Hematopoietic multipotent progenitor cell treated with erythropoietin and hydrocortisone succinate and interleukin-3 and kit ligand, for 8 days (in vitro differentiated cells): ENCODE data around the gene AK9.

Experiments used
- DNase-seq: peaks from one replicate; pipeline ENCODE4 v3.0.0-alpha.2; 2015

The AK9 gene

DNA sequence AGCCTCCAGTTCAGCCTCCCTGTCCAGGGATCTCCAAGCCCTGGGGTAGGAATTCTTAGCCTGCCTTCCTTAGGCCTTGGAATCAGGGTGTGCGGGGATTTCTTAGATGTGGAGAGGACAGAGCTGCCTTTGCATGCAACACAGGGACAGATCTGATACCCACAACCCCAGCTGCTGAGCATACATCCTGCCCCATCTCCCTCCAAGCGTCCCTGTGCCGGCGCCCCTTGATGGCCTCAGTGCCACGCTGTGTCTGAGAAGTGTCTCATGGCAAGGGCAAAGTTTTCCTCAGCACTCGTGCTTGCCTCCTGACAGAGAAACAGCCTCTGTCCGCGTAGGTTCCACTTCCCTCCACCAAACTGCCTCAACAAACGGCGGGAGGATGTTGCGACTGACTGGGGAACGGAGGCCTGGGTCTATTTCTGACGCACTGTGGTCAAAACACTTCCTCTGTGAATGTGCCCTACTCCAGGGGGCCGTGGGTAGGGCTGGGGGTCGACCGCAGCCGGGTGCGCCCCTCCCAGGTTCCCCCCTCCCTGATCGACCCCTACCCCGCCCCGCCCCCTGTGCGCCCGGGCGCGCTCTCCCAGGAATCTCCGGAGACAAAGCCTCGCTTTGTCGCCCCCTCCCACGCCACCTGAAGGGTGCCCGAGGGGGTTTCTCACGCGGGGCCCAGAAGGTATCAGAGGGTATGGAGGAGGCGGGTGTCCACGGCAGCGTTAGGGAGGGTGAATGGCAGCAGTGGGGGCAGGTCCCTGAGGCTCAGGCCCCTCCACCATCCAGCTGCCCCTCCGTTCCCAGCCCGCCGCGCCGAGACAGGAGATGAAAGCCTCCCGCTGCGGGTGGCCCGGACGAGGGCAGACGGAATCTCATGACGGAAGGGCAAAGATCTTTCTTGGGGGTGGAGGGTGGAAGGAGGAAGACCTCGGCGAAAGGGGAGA lies 236.2 kb downstream of the AK9 start:
- DNase-seq: no peak

- no peak for DNase-seq
Measured at GRCh38 chr6:109453594-109454495, 237.2 kb downstream of the AK9 start.

DNA sequence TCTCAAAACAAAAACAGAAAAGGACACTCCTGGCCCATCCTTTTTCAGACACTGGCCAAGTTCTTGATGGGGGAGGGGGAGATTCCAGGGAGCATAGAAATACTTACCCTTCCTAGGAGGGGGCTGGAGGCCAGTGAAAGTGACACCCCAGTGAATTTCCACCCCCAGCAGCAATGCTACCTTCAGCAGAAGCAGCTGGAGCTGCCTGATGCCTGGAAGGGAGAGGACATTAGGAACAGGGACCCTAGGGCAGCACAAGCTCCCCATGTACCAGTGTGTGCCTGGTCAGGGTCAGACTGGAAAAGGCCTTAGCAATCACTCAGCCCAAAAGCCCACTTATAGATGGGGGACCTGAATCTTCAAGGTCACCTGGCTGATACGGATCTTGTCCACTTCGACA lies 237.8 kb downstream of the AK9 start:
- DNase-seq: no peak

DNA sequence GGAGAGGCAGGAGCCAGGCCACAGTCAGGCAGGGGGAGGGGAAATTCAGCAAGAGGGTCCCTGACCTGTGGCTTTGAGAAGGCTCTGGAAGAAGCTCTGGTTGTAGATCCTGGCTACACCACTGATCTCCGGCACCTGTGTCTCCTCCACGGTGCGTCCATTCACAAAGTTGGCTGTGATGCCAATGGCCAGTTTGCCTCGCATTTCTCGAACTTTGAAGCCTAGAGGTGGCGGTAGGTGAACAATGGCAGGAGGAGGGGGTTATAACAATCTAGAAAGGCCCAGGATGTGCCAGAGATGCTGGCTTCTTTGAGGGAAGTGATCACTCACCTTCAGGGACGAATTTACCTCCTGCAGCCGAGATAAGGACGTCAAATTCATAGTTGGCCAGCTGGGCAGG lies 238.8 kb downstream of the AK9 start:
- DNase-seq: no peak

DNA sequence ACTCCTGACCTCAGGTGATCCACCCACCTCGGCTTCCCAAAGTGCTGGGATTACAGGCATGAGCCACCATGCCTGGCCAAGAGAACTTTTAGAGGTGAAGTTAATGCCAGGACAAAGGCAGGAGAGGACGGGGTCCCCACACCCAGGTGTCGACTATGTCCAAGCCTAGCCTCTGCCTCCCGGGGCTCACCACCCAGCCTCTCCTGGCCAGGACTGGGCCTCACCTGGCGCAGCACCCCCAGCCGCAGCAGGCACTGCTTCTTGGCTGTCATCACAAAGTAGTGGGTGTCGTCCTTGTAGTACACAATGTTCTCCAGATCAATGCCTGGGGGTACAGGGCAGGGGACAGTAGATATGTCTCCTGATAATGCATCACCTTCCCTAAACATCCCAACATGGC lies 239.6 kb downstream of the AK9 start:
- DNase-seq: no peak

DNA sequence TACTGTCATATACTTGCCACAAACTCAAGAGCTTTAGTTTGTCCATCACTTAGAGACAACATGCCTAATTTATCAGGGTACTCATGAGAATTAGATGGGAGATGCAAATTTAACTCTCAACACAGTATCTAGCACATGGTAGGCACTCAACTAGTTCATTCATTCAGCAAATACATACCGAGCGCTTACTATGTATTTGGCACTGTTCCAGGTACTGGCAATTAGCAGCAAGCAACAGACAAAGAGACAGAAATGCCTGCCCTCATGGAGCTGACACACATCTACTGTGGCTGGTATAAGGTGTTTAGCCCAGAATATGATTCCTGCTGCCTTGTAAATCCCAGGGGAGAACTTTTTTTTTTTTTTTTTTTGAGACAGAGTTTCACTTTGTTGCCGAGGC lies 240.2 kb downstream of the AK9 start:
- DNase-seq: no peak

- DNase-seq: no peak
Measured at GRCh38 chr6:109449795-109450673, 241.0 kb downstream of the AK9 start.

DNA sequence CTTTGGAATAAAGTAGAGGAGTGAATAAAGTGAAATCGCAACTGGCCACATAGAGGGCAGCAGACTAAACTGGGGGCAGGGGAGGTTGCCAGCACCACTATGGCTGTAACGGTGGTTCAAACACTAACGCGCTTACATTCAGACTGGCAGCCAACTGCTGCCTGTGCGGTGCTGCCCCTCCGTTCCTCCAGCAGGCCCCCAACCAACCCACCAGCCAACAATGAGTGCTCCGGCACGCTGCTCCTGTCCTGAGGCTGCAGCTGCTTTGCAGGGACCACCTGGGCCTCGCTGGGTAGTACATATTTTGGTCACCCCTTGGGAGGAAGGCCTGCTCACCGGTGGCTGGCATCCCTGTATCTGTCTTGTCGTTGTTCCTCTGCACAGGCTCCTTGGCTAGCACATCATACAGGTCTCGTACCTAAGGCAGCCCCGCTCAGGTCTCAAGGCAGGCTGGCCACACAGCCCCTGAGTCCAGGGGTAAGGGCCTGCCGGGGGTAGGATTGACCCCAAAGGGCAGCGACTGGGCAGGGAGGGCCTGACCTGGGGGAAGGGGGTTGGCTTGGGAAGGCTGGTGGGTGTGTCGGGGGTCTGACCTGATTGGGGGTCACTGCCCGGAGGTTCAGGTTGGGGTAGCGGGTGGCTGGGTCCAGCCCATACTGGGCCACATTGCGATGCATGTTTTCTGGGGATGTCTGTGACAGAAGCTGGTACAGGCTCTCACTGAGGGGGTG lies 241.8 kb downstream of the AK9 start:
- DNase-seq: no peak

GRCh38 chr6:109448615-109449014 lies 242.4 kb downstream of the AK9 start:
- DNase-seq: no peak

GRCh38 chr6:109447878-109448555 lies 243.0 kb downstream of the AK9 start:
- DNase-seq: peak; percentile 36

- no peak for DNase-seq
Measured at GRCh38 chr6:109447087-109447486, 243.9 kb downstream of the AK9 start.

DNA sequence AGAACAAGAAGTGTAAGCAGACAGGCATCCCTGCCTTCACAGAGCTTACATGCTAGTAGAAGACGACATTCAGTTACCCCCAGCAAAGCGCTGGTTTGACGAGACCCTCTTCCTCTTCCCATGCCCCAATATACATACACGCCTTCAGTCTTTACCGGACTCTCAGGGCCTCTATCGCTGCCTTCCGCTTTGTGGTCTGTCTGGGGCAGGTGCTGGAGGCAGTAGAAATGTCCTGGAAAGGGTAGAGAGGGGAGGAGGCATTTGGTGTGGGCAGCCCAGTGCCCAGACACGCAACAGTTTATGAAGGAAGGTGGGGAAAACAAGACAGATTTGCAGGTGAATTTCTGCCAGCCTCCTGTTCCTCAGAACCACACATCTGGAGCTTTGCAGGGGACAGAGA lies 244.5 kb downstream of the AK9 start:
- no peak for DNase-seq

- no peak for DNase-seq
Measured at GRCh38 chr6:109446072-109446471, 244.9 kb downstream of the AK9 start.

DNA sequence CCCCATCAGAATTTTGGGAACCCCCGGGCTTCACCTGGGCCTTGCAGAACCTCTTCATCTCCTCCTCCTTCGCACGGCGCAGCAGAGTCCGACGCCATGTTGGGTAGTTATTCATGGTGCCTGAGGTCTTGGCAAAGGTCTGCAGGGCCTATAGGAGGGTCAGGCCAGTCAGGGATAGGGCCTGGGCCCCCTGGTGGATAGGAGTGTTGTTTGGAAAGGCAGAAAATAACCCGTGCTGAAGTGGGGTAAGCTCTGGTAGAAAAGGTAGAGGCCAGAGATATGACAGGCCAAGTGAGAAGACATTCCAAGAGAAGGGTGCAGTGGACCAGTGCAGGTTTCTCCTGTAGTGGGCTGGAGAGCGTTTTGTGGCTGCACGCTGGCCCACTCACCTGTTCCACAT lies 245.6 kb downstream of the AK9 start:
- DNase-seq: no peak

GRCh38 chr6:109443425-109443950 lies 247.5 kb downstream of the AK9 start:
- DNase-seq: no peak
